NCI-H2029 treated with DMSO at 0.1 percent for 48 hours (cell line): ENCODE measurements around the gene ZNF135.

ENCODE experiments used
- DNase-seq: peaks from one replicate; lab custom pipeline; 2025; lab: John Stamatoyannopoulos, UW

Gene ZNF135

GRCh38 chr19:58046856-58047255 lies 12.2 kb upstream of the ZNF135 start:
- no peak for DNase-seq

GRCh38 chr19:58047672-58048071 lies 11.4 kb upstream of the ZNF135 start:
- no peak for DNase-seq

GRCh38 chr19:58052256-58052655 lies 6.8 kb upstream of the ZNF135 start:
- DNase-seq = no peak

GRCh38 chr19:58053480-58054156 lies 5.5 kb upstream of the ZNF135 start:
- no peak for DNase-seq

GRCh38 chr19:58054901-58055874 lies 3.9 kb upstream of the ZNF135 start:
- DNase-seq = no peak

- no peak for DNase-seq
Measured at GRCh38 chr19:58056261-58056660, 2.8 kb upstream of the ZNF135 start.

- DNase-seq = no peak
Measured at GRCh38 chr19:58056861-58057260, 2.2 kb upstream of the ZNF135 start.

- DNase-seq = no peak
Measured at GRCh38 chr19:58058467-58058866, 615 bp upstream of the ZNF135 start.

- DNase-seq = no peak
Measured at GRCh38 chr19:58059671-58060078, 593 bp downstream of the ZNF135 start.

GRCh38 chr19:58060231-58060630 lies 1.1 kb downstream of the ZNF135 start:
- no peak for DNase-seq

GRCh38 chr19:58063712-58064111 lies 4.6 kb downstream of the ZNF135 start:
- no peak for DNase-seq

GRCh38 chr19:58067240-58067912 lies 8.3 kb downstream of the ZNF135 start:
- no peak for DNase-seq

- DNase-seq = no peak
Measured at GRCh38 chr19:58079792-58080191, 20.7 kb downstream of the ZNF135 start.

GRCh38 chr19:58083021-58083420 lies 23.9 kb downstream of the ZNF135 start:
- DNase-seq = no peak

GRCh38 chr19:58084596-58085347 lies 25.7 kb downstream of the ZNF135 start:
- DNase-seq = no peak

- no peak for DNase-seq
Measured at GRCh38 chr19:58085348-58085875, 26.3 kb downstream of the ZNF135 start.

GRCh38 chr19:58086825-58087710 lies 28.0 kb downstream of the ZNF135 start:
- DNase-seq = no peak

GRCh38 chr19:58088521-58089052 lies 29.5 kb downstream of the ZNF135 start:
- DNase-seq = no peak

- no peak for DNase-seq
Measured at GRCh38 chr19:58089846-58090245, 30.8 kb downstream of the ZNF135 start.

- no peak for DNase-seq
Measured at GRCh38 chr19:58091251-58091995, 32.3 kb downstream of the ZNF135 start.
